22Rv1 (cell line): Measurements from ENCODE around the gene ADH7.

Experiments
- H3K27ac ChIP-seq: fragments of 450-650 bp; 2 replicates; pipeline ENCODE4 v1.5.1; 2017
- CTCF ChIP-seq: fragments of 450-650 bp; IDR thresholded peaks from 2 replicates; pipeline ENCODE4 v1.5.1; 2017; ENCODE audit warnings: mild to moderate bottlenecking
- ZFX ChIP-seq: fragments of 450-650 bp; IDR thresholded peaks from 2 replicates; pipeline ENCODE4 v1.6.1; 2017; ENCODE audit warnings: antibody characterized with exemption, borderline replicate concordance

ADH7 gene

GRCh38 chr4:99462875-99463464, 27.8 kb upstream of the ADH7 start:
- TF ChIP-seq CTCF, result peak; percentile 88
- no peak for TF ChIP-seq ZFX
- H3K27ac ChIP-seq, result no peak overlapping the region

GRCh38 chr4:99461623-99462401, 26.7 kb upstream of the ADH7 start:
- TF ChIP-seq ZFX, result no peak
- TF ChIP-seq CTCF, result no peak
- no peak overlapping the region for H3K27ac ChIP-seq

- H3K27ac ChIP-seq, result no peak overlapping the region
- TF ChIP-seq ZFX (no peak), CTCF (no peak)
These were observed 24.5 kb upstream of the ADH7 start for GRCh38 chr4:99459546-99460042.

GRCh38 chr4:99458911-99459447, 23.8 kb upstream of the ADH7 start:
- TF ChIP-seq CTCF (no peak), ZFX (no peak)
- H3K27ac ChIP-seq, result no peak overlapping the region

GRCh38 chr4:99457676-99458075, 22.5 kb upstream of the ADH7 start:
- no peak overlapping the region for H3K27ac ChIP-seq
- no peak for TF ChIP-seq ZFX
- no peak for TF ChIP-seq CTCF

- no peak; the same call in 1 of the 2 replicates for TF ChIP-seq CTCF
- TF ChIP-seq ZFX, result no peak
- H3K27ac ChIP-seq, result no peak overlapping the region
These were observed 22.1 kb upstream of the ADH7 start for GRCh38 chr4:99457270-99457669.

GRCh38 chr4:99447513-99447912, 12.4 kb upstream of the ADH7 start:
- TF ChIP-seq ZFX (no peak), CTCF (no peak)
- H3K27ac ChIP-seq, result no peak overlapping the region
